ENCODE results near the gene KRTAP6-2.

Gene KRTAP6-2

DNA sequence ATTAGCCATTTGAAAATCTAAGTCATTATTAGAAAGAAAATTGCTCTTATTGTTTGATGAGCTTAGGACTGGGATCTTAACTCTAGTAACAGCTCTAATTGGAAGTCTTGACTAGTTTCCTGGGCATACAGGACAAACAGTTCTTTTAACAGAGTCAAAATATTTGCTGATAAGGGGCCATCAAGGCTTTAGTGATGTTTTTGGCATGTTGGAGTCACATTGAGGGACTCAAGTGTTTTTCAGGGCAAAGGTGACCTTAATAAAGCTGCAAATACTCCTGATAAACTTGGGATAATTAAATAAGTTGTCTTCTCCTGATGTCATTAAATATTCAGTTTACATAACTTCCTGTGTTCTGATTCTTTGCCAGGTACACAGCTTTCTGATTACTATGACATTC lies 31.1 kb downstream of the KRTAP6-2 start:
- no peak for DNase-seq (ENCODE audit: low read depth)

DNA sequence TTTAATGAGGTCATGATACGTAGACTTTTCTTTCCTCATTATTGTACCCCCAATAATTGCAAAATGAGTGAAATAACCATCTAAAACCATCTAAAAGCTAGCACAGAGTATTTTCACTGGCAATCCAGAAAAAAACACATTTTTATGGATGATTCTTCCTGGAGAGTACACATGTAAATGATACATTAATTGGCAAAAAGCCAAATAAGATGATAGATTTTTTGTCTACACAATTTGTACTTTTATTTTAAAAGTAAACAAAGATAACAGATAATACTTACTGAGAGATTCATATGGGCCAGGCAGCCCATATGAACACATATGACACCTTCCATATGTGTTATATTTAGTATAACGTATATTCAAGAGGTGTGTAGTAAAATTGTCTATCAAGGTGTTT lies 35.1 kb downstream of the KRTAP6-2 start:
- no peak for DNase-seq (ENCODE audit: low read depth)

DNA sequence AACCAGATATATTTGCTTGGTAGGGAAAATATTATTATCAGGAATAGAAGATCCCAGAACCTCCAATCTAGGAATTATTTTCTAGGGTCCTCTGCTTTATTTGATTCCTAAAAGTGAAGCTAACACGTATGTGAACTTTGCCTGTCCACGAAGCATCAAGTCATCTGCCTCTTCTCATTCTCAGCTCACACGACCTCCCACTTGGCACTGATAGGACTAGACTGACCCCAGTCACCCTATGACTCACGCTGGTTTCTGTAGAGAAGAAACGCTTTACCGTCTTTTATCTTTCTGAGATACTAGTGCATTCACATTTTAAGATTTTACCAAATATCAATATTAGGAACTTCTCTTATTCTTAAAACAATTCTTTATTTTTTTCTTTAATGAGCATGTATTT lies 35.6 kb downstream of the KRTAP6-2 start:
- DNase-seq (ENCODE audit: low read depth), result no peak

GRCh38 chr21:30561957-30562356 lies 36.7 kb downstream of the KRTAP6-2 start:
- no peak for DNase-seq (ENCODE audit: low read depth)

DNA sequence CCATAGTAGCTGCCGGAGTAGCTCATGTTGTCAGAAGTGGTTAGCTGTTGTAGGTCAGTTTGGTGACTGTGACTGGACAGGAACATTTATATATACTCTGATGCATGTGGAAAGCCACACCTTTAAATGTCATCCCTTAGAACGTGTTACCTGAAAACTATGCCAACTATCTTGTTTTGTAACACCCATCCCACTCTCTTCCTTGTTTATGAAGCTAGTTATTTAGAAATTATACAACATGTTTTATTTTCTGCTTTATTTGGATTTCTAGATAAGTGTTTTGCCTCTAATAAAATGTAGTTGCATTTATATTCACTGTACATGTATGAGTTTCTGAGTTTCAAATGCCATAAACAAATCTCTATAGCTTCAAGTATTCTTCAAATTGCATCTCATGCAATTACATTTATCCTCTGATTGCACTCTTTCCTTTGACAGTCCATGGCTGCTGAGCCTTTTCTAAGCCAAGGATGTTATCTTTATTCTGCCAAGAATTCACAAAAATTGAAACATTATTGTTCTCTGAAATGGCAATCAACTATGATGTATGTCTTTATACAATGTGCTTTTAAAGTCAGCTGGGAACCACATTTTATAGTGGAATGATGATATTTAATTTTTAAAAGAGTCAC lies 37.3 kb downstream of the KRTAP6-2 start, which contains the start of gene KRTAP19-7:
Gene KRTAP19-7, minus strand, starts transcription at position 51 of the 632 bp plus-strand sequence. Its CDS starts 25 bp downstream, at position 26.
- DNase-seq (ENCODE audit: low read depth), result no peak

DNA sequence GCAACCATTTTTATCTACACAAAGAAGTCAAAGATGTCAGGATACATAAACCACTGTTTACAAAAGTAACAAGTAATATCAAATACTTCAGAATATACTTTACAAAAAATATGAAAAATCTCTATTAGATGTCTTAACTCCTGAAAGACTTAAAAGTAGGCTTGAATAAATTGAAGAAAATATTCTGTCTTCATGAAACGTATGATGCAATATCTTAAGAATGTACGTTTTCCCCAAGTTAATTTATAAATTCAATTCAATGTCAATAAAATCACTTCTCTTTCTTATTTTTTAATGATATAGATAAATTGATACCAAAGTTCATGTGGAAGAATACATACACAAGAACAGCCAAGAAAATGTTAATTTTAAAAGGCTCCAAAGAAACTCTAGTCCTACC lies 43.6 kb downstream of the KRTAP6-2 start:
- no peak for DNase-seq (ENCODE audit: low read depth)

DNA sequence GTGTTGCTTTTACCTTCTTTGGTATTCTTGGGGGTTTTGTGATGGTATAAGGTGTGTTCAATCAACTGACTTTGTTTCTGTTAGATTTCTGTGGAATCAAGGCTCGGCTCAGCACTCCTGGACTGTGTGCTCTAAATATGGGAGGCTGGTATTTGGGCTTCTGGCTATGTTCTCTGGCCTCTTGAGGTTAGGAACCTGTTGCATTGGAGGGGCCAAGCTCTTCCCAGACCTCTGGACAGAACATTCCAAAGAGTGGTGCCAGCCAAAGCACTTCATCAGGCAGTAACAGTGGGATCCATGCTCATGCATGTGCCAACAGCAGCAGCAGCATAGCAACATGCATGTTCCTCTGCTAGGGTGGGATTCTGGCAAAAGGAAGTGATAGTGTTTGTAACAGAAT lies 45.9 kb downstream of the KRTAP6-2 start:
- no peak for DNase-seq (ENCODE audit: low read depth)

All from activated T-cell treated with anti-CD3 and anti-CD28 coated beads for 1 hour (primary cell).